Skin epidermis (tissue), 12 donors: ENCODE measurements around the gene MSI2.

ENCODE experiments used
- H3K27ac ChIP-seq, 21 experiments: fragments of 200-600 bp; sonication (generic) in 11 of 21; one replicate each; pipeline ENCODE4 v1.5.0; 2020; ENCODE audit warnings: mild to moderate bottlenecking in 3 of 21, inconsistent platforms in 2 of 21, moderate library complexity in 2 of 21
- H3K4me3 ChIP-seq, 7 experiments: fragments of 200-600 bp; sonication (generic) in 2 of 7; one replicate each; pipeline ENCODE4 v1.5.0; 2020; ENCODE audit warnings: inconsistent platforms in 2 of 7, mild to moderate bottlenecking in 2 of 7, moderate library complexity in 1 of 7

The MSI2 gene

GRCh38 chr17:57357392-57357784 lies 101.1 kb downstream of the MSI2 start:
- Histone ChIP-seq H3K27ac (peak overlapping the region in 5 of 21 experiments; percentile 4 to 66 (median 30)), H3K4me3 (no peak overlapping the region)

- H3K27ac ChIP-seq: peak overlapping the region in 2 of 21 experiments; percentile 4 to 66
- H3K4me3 ChIP-seq: no peak overlapping the region
Observed at GRCh38 chr17:57357830-57358430, 101.6 kb downstream of the MSI2 start.

GRCh38 chr17:57360266-57360665 lies 103.9 kb downstream of the MSI2 start:
- Histone ChIP-seq H3K4me3 (no peak overlapping the region), H3K27ac (peak overlapping the region in 1 of 21 experiments; percentile 14)

GRCh38 chr17:57362797-57363556 lies 106.7 kb downstream of the MSI2 start:
- H3K27ac ChIP-seq: no peak overlapping the region
- no peak overlapping the region for H3K4me3 ChIP-seq

GRCh38 chr17:57363580-57363979 lies 107.3 kb downstream of the MSI2 start:
- no peak overlapping the region for H3K27ac ChIP-seq
- H3K4me3 ChIP-seq: no peak overlapping the region

- H3K4me3 ChIP-seq: no peak overlapping the region
- no peak overlapping the region for H3K27ac ChIP-seq
Observed at GRCh38 chr17:57363998-57364643, 107.8 kb downstream of the MSI2 start.

GRCh38 chr17:57365420-57365819 lies 109.1 kb downstream of the MSI2 start:
- H3K27ac ChIP-seq: no peak overlapping the region
- H3K4me3 ChIP-seq: no peak overlapping the region

- no peak overlapping the region for H3K27ac ChIP-seq
Observed at GRCh38 chr17:57366177-57366557, 109.8 kb downstream of the MSI2 start.

GRCh38 chr17:57366558-57367351 lies 110.4 kb downstream of the MSI2 start:
- H3K27ac ChIP-seq: no peak overlapping the region
- H3K4me3 ChIP-seq: no peak overlapping the region

More at GRCh38 chr17:57366177-57366557, 109.8 kb downstream of the MSI2 start:
- H3K4me3 ChIP-seq: no peak overlapping the region

- Histone ChIP-seq H3K4me3 (no peak overlapping the region), H3K27ac (no peak overlapping the region)
Observed at GRCh38 chr17:57368637-57369336, 112.5 kb downstream of the MSI2 start.

- no peak overlapping the region for H3K27ac ChIP-seq
- H3K4me3 ChIP-seq: no peak overlapping the region
Observed at GRCh38 chr17:57369509-57369945, 113.2 kb downstream of the MSI2 start.

- Histone ChIP-seq H3K27ac (no peak overlapping the region), H3K4me3 (no peak overlapping the region)
Observed at GRCh38 chr17:57370037-57370581, 113.8 kb downstream of the MSI2 start.

- no peak overlapping the region for H3K4me3 ChIP-seq
- no peak overlapping the region for H3K27ac ChIP-seq
Observed at GRCh38 chr17:57370619-57371018, 114.3 kb downstream of the MSI2 start.

- H3K27ac ChIP-seq: no peak overlapping the region
- H3K4me3 ChIP-seq: no peak overlapping the region
Observed at GRCh38 chr17:57372156-57372555, 115.8 kb downstream of the MSI2 start.

GRCh38 chr17:57373048-57373447 lies 116.7 kb downstream of the MSI2 start:
- H3K27ac ChIP-seq: no peak overlapping the region

GRCh38 chr17:57373756-57374155 lies 117.4 kb downstream of the MSI2 start:
- Histone ChIP-seq H3K4me3 (no peak overlapping the region), H3K27ac (no peak overlapping the region)

More at GRCh38 chr17:57373048-57373447, 116.7 kb downstream of the MSI2 start:
- H3K4me3 ChIP-seq: no peak overlapping the region

GRCh38 chr17:57375040-57375769 lies 118.9 kb downstream of the MSI2 start:
- Histone ChIP-seq H3K4me3 (no peak overlapping the region), H3K27ac (peak overlapping the region in 1 of 21 experiments; percentile 69)

- Histone ChIP-seq H3K4me3 (no peak overlapping the region), H3K27ac (peak overlapping the region in 1 of 21 experiments; percentile 69)
Observed at GRCh38 chr17:57375770-57376225, 119.5 kb downstream of the MSI2 start.
